Adrenal gland (tissue), 12 donors: ENCODE results near the gene SKA3. TPM values are rescaled to one million over a fixed set of nuclear protein-coding genes. Genes with fewer than 3 reads are reported as not detected.
A peak's percentile ranks its signal among the peaks of the same experiment; 100 is the strongest.

ENCODE experiments used
- DNase-seq, 7 donors: peaks; one replicate each; pipeline ENCODE4 v3.0.0-alpha.2; 2019 to 2020
- H3K27ac ChIP-seq, 5 donors: fragments of 200-600 bp; sonication (generic) in 4 of 5; 1 replicate in 3 of 5; 2 replicates in 2 of 5; pipeline versions ENCODE4 v1.5.1 to v1.8.0; 2016 to 2020; ENCODE audit warnings: mild to moderate bottlenecking in 1 of 5
- H3K27me3 ChIP-seq: fragments of 200-600 bp; 2 replicates; pipeline ENCODE4 v1.8.0; 2021
- H3K36me3 ChIP-seq, 2 donors: fragments of 200-600 bp; replicated peaks in 1 of 2; 1 replicate in 1 of 2; 2 replicates in 1 of 2; pipeline versions ENCODE4 v1.5.1 to v1.8.0; 2018 to 2022
- H3K4me1 ChIP-seq, 2 donors: fragments of 200-600 bp; replicated peaks in 1 of 2; 1 replicate in 1 of 2; 2 replicates in 1 of 2; pipeline versions ENCODE4 v1.5.1 to v1.8.0; 2018 to 2021
- H3K4me3 ChIP-seq, 4 donors: fragments of 200-600 bp; sonication (generic) in 3 of 4; one replicate each; pipeline ENCODE4 v1.5.1; 2016 to 2018
- H3K9me3 ChIP-seq, 3 donors: fragments of 200-600 bp; sonication (generic) in 1 of 3; replicated peaks in 1 of 3; 1 replicate in 2 of 3; 2 replicates in 1 of 3; pipeline versions ENCODE4 v1.5.1 to v1.8.0; 2016 to 2021
- POLR2A ChIP-seq, 2 donors: fragments of 450-650 bp; IDR thresholded peaks; one replicate each; pipeline ENCODE4 v1.6.1; 2017; ENCODE audit warnings: antibody characterized with exemption in 2 of 2, mild to moderate bottlenecking in 2 of 2, moderate library complexity in 1 of 2
- WGBS, 4 donors: extraction: QIAGEN DNeasy Blood & Tissue Kit in 2 of 4; methylation state at CpG; one replicate each; pipeline versions ENCODE4 v1.1.5 to v1.1.7; 2013 to 2017; 5-methylcytosine and 5-hydroxymethylcytosine counted together
- intact Hi-C, 2 donors: fragments of 100-400 bp; cut with DNase I; formaldehyde crosslinking; loops; one replicate each; pipeline versions ENCODE4 v1.14.1 to v1.15.0; 2022 to 2023
- polyA plus RNA-seq, 3 donors: library from polyadenylated mRNA; stranded (reverse); fragments of 200-250 nt in 2 of 3; fragments of 350-450 nt in 1 of 3; fragmentation: Illumina TruSeq in 1 of 3; extraction: RNeasy Lipid Tissue Mini Kit (QIAGEN cat#74804) in 1 of 3; gene quantifications; one replicate each; pipeline ENCODE4 v1.2.3, GENCODE V29; 2013 to 2014
- total RNA-seq, 9 donors: library from RNA; depleted of rRNA in 4 of 9; stranded (reverse); fragments of >200 nt in 4 of 9; fragments of 120-200 nt in 1 of 9; fragmentation: NEBNext Ultra II Directional in 1 of 9; extraction: Animal tissue kit (Norgen Biotek cat#: 25700) in 1 of 9; gene quantifications; one replicate each; pipeline versions ENCODE4 v1.1.0 to v1.2.4, GENCODE V29; 2013 to 2023
- TF ChIP-seq, protein P1 (sequence below), 6 experiments: fragments of 450-650 bp in 4 of 6; fragments of 200-600 bp in 2 of 6; sonication (generic) in 1 of 6; IDR thresholded peaks; 1 replicate in 5 of 6; 2 replicates in 1 of 6; pipeline versions ENCODE4 v1.5.1 to v1.8.0; 2016 to 2021; ENCODE audit warnings: antibody characterized with exemption in 6 of 6, mild to moderate bottlenecking in 2 of 6, moderate library complexity in 1 of 6
- donor health status: healthy with polysubstance abuse.
- donor health status: Bipolar disorder and iron deficiency.
- donor health status: DM: yes; HTN: yes; CAD: no.
- donor health status: DM: no; HTN: no; CAD: no.
- donor health status: DM: no; HTN: no; CAD: no.
- donor health status: DM: yes; HTN: yes; CAD: no.

SKA3 gene
- total and polyA plus RNA-seq, 12 donors, result 0.16 to 4.7 (median 0.90) TPM; not detected in 1

DNA sequence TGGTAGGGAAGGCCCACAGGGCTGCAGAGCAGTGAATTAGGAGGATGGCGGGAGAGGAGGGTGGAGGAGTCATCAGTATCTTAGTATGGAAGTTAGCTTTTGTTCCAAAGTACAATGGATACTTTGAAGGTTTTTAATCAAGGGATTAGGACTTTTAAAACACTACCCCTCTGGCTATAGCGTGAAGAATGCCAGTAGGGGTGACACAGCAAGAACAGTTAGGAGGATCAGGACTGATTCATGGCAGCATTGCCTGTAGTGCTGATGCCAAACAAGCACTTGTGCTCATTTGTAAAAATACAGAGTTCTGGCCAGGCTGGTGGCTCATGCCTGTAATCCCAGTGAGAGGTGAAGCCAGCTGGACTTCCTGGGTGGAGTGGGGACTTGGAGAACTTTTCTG lies 46.2 kb downstream of the SKA3 start:
- Histone ChIP-seq H3K27ac (no peak overlapping the region), H3K36me3 (no peaks in the 10 kb centered on the region), H3K9me3 (no peaks in the 10 kb centered on the region), H3K27me3 (peaks cover 4% of the 10 kb centered on the region), H3K4me3 (no peak overlapping the region), H3K4me1 (no peaks in the 10 kb centered on the region)
- intact Hi-C loops, result loop anchor here (5.0 to 10.0 kb wide), 2 partner anchors 185 to 188 kb away; no protein-coding TSS in a partner anchor
- TF ChIP-seq, protein P1, sequence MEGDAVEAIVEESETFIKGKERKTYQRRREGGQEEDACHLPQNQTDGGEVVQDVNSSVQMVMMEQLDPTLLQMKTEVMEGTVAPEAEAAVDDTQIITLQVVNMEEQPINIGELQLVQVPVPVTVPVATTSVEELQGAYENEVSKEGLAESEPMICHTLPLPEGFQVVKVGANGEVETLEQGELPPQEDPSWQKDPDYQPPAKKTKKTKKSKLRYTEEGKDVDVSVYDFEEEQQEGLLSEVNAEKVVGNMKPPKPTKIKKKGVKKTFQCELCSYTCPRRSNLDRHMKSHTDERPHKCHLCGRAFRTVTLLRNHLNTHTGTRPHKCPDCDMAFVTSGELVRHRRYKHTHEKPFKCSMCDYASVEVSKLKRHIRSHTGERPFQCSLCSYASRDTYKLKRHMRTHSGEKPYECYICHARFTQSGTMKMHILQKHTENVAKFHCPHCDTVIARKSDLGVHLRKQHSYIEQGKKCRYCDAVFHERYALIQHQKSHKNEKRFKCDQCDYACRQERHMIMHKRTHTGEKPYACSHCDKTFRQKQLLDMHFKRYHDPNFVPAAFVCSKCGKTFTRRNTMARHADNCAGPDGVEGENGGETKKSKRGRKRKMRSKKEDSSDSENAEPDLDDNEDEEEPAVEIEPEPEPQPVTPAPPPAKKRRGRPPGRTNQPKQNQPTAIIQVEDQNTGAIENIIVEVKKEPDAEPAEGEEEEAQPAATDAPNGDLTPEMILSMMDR (IDR thresholded peaks at IDR 0.05), result no peak
- no peak for TF ChIP-seq POLR2A (IDR thresholded peaks at IDR 0.05)
- DNase-seq, result no peak
- 83 to 94% (median 89%) methylated on average over 2 of the region's 2 CpGs for WGBS, 4 donors

DNA sequence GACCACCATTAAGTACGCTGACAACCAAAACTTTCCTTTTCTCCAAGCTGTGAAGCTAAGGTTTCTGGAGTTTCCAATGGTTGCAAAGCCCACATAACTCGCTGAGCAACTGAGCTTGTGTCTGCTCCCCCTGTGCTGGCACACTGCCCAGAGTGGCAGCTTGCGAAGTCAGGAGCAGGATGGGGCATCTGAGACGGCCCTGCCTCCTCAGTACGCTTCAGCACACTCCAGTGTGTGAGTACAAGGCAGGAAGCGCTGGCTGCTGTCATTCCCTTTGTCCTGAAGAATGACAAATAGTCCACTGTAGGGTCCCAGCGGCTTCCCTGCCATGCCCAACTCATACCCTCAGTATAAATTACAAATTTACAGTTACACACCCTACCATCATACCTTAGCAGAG lies 51.5 kb downstream of the SKA3 start:
- H3K4me1 ChIP-seq, result no peaks in the 10 kb centered on the region
- H3K27me3 ChIP-seq, result peaks cover 4% of the 10 kb centered on the region
- WGBS, 4 donors, result 32 to 62% (median 37%) methylated on average over 5 to 7 of the region's 7 CpGs
- DNase-seq, result peak in 4 of 7 donors; percentile 18 to 35 (median 24)
- H3K9me3 ChIP-seq, result no peaks in the 10 kb centered on the region
- no peak overlapping the region for H3K4me3 ChIP-seq
- intact Hi-C loops, result no loop called here
- no peak overlapping the region for H3K27ac ChIP-seq
- TF ChIP-seq, protein P1 (IDR thresholded peaks at IDR 0.05), result no peak
- TF ChIP-seq POLR2A (IDR thresholded peaks at IDR 0.05), result no peak
- no peaks in the 10 kb centered on the region for H3K36me3 ChIP-seq

DNA sequence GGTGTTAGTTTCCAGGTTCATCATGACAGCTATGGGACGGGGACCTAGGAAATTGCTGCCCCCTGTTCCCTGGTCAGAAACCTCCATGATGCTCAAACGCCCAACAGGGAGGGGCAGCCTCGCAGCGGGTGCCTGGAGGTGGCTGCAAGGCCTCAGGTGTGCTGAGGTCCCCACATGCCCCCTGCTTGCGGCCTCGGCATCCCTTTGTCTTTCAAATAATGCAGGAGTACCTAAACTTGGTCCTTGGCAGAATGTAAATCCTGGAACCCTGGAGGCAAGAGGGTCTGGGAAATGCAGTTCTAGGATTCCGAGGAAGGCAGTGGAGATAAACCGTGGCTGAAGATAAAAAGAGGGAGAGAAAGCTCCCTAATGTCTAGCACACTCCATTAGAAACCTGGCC lies 52.4 kb downstream of the SKA3 start:
- no peak overlapping the region for H3K27ac ChIP-seq
- intact Hi-C loops, result no loop called here
- H3K9me3 ChIP-seq, result no peaks in the 10 kb centered on the region
- H3K4me3 ChIP-seq, result no peak overlapping the region
- WGBS, 4 donors, result 65 to 86% (median 83%) methylated on average over 5 to 8 of the region's 8 CpGs
- TF ChIP-seq POLR2A (IDR thresholded peaks at IDR 0.05), result no peak
- TF ChIP-seq, protein P1 (IDR thresholded peaks at IDR 0.05), result no peak
- no peaks in the 10 kb centered on the region for H3K27me3 ChIP-seq
- H3K36me3 ChIP-seq, result no peaks in the 10 kb centered on the region
- no peaks in the 10 kb centered on the region for H3K4me1 ChIP-seq
- no peak for DNase-seq

DNA sequence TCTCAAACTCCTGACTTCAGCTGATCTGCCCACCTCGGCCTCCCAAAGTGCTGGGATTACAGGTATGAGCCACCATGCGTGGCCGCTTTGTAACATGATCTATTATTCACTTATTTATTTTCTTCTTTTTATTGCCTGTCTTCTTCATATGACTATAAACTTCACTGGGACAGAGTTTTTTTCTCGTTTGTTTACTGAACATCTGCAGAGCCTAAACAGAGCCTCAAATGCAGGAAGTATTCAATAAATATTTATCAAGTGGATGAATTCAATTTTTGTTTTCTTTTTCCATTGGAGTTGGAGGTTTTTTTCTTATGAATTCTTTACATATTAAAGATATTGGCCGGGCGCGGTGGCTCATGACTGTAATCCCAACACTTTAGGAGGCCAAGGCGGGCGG lies 54.7 kb downstream of the SKA3 start:
- no peak for TF ChIP-seq POLR2A (IDR thresholded peaks at IDR 0.05)
- TF ChIP-seq, protein P1 (IDR thresholded peaks at IDR 0.05), result no peak
- Histone ChIP-seq H3K36me3 (no peaks in the 10 kb centered on the region), H3K9me3 (no peaks in the 10 kb centered on the region), H3K4me3 (no peak overlapping the region), H3K4me1 (no peaks in the 10 kb centered on the region), H3K27me3 (no peaks in the 10 kb centered on the region), H3K27ac (no peak overlapping the region)
- 84 to 91% (median 85%) methylated on average over 9 of the region's 9 CpGs for WGBS, 4 donors
- DNase-seq, result no peak
- intact Hi-C loops, result no loop called here
